ENCODE measurements around the gene SCP2.
"Not testable (repeated sequence)": the region's sequence is repeated elsewhere in the genome, so short reads cannot be mapped to it uniquely, and the experiment has no call there.

SCP2 gene

GRCh38 chr1:52916241-52916975 is 10.7 kb upstream of the SCP2 start:
- no peak for DNase-seq

- DNase-seq, result no peak
Observed at GRCh38 chr1:52917156-52917555, 9.9 kb upstream of the SCP2 start.

DNA sequence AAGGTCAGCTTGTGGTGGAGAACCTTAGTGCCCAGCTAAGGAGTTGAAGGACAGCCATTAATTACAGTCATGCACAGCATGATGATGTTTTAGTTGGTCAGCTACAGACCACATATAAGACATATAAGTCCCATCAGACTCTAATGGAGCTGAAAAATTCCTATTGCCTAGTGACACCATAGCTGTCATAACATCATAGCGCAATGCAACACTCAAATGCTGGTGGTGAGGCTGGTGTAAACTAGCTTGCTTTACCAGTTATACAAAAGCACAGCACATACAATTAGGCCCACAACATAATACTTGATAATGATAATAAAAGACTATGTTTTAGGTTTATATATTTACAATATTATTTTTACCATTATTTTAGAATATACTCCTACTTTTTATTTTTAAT is 9.5 kb upstream of the SCP2 start:
- no peak for DNase-seq

DNA sequence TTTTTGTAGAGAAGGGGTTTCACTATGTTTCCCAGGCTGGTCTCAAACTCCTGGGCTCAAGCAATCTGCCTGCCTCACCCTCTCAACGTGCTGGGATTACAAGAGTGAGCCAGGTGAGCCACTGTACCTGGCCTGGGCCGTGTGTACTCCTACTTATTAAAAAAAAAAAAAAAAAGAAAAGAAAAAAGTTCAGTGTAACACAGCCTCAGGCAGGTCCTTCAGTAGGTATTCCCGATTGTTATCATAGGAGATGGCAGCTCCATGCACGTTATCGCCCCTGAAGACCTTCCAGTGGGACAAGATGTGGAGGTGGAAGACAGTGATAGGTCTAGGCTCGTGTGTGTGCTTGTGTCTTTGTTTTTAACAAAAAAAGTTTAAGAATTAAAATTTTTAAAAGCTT is 8.9 kb upstream of the SCP2 start:
- DNase-seq, result no peak

- DNase-seq, result no peak
Observed at GRCh38 chr1:52919051-52919722, 7.9 kb upstream of the SCP2 start.

- no peak for DNase-seq
Observed at GRCh38 chr1:52919723-52920483, 7.2 kb upstream of the SCP2 start.

- peak in 8 of 58 donors; percentile 2 to 20 (median 8) for DNase-seq
Observed at GRCh38 chr1:52920791-52921291, 6.2 kb upstream of the SCP2 start.

GRCh38 chr1:52925571-52926005 is 1.5 kb upstream of the SCP2 start:
- peak in 2 of 58 donors; percentile 1 to 3 for DNase-seq

- peak in 2 of 58 donors; percentile 45 to 67 for DNase-seq
Observed at GRCh38 chr1:52926864-52927211, 238 bp upstream of the SCP2 start.

GRCh38 chr1:52928015-52928404 is 934 bp downstream of the SCP2 start:
- peak in 3 of 58 donors; percentile 39 to 48 (median 42) for DNase-seq

- DNase-seq, result no peak
Observed at GRCh38 chr1:52929019-52929418, 1.9 kb downstream of the SCP2 start.

- no peak for DNase-seq
Observed at GRCh38 chr1:52937433-52938182, 10.5 kb downstream of the SCP2 start.

GRCh38 chr1:52938183-52938451 is 11.0 kb downstream of the SCP2 start:
- no peak for DNase-seq

GRCh38 chr1:52943876-52944416 is 16.9 kb downstream of the SCP2 start:
- no peak for DNase-seq

DNA sequence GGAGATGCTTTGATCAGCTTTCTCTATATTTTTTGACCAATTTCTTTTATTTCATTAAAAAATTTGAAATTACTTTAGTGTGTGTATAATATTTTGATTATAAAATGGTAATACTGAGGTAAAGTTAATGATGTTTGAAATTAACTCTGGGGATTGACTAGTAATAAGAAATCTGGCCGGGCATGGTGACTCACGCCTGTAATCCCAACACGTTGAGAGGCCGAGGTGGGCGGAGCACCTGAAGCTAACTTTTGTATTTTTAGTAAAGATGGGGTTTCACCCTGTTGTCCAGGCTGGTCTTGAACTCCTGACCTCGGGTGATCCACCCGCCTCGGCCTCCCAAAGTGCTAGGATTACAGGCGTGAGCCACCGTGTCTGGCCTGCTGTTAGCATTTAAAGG is 17.5 kb downstream of the SCP2 start:
- DNase-seq, result no peak

GRCh38 chr1:52947490-52947889 is 20.4 kb downstream of the SCP2 start:
- no peak for DNase-seq

- DNase-seq, result not testable (repeated sequence)
Observed at GRCh38 chr1:52949602-52950001, 22.5 kb downstream of the SCP2 start.

- no peak for DNase-seq
Observed at GRCh38 chr1:52952112-52952511, 25.0 kb downstream of the SCP2 start.

- peak in 2 of 58 donors; percentile 7 to 14 for DNase-seq
Observed at GRCh38 chr1:52955129-52955970, 28.3 kb downstream of the SCP2 start.

GRCh38 chr1:52963101-52963500 is 36.0 kb downstream of the SCP2 start:
- no peak for DNase-seq

Measured in anterior cingulate cortex (tissue), 58 donors.